BLaER1 treated with 17β-estradiol and CSF1 and Interleukin-3, amounts not matched to agents 10 nM and 100 nM (cell line): ENCODE results near the gene SMURF1.

Experiments used
- H3K27ac ChIP-seq, 11 experiments: shearing (Covaris generic); formaldehyde crosslinking; 2 replicates each; pipeline ENCODE4 v1.8.1; 2022
- H3K27me3 ChIP-seq, 11 experiments: shearing (Covaris generic); formaldehyde crosslinking; 2 replicates each; pipeline ENCODE4 v1.8.1; 2022
- H3K36me3 ChIP-seq, 11 experiments: shearing (Covaris generic); formaldehyde crosslinking; 2 replicates each; pipeline ENCODE4 v1.8.1; 2022
- H3K4me1 ChIP-seq, 10 experiments: shearing (Covaris generic); formaldehyde crosslinking; 2 replicates each; pipeline ENCODE4 v1.8.1; 2022
- H3K4me2 ChIP-seq, 11 experiments: shearing (Covaris generic); formaldehyde crosslinking; 2 replicates each; pipeline ENCODE4 v1.8.1; 2022
- H3K4me3 ChIP-seq, 10 experiments: shearing (Covaris generic); formaldehyde crosslinking; 2 replicates each; pipeline ENCODE4 v1.8.1; 2022
- H3K9ac ChIP-seq, 11 experiments: shearing (Covaris generic); formaldehyde crosslinking; 2 replicates each; pipeline ENCODE4 v1.8.1; 2022
- H3K9me3 ChIP-seq, 11 experiments: shearing (Covaris generic); formaldehyde crosslinking; replicated peaks in 1 of 11; 2 replicates each; pipeline ENCODE4 v1.8.1; 2022
- H4K20me1 ChIP-seq, 11 experiments: shearing (Covaris generic); formaldehyde crosslinking; 2 replicates each; pipeline ENCODE4 v1.8.1; 2022
- Cebpa-rat ChIP-seq, 11 experiments: shearing (Covaris generic); IDR thresholded peaks; 2 replicates each; pipeline ENCODE4 v1.8.1; 2022

The SMURF1 gene

GRCh38 chr7:99128076-99128950, 15.6 kb downstream of the SMURF1 start:
- Histone ChIP-seq H3K9ac (no peak overlapping the region), H3K36me3 (peaks cover 0 to 34% (median 17%) of the 10 kb centered on the region in 11 experiments; a peak in 12 of 22 replicates), H3K4me3 (no peak overlapping the region), H3K9me3 (peaks cover 0 to 23% (median 8%) of the 10 kb centered on the region in 11 experiments; a peak in 8 of 22 replicates), H3K4me2 (no peak overlapping the region; a peak in 2 of 22 replicates), H3K4me1 (peaks cover 19 to 72% (median 49%) of the 10 kb centered on the region in 10 experiments), H3K27ac (peak overlapping the region in 1 of 11 experiments; percentile 14; a peak in 1 of 22 replicates), H4K20me1 (peaks cover 29 to 100% (median 88%) of the 10 kb centered on the region in 11 experiments; a peak in 20 of 22 replicates), H3K27me3 (no peaks in the 10 kb centered on the region)
- TF ChIP-seq Cebpa-rat (IDR thresholded peaks at IDR 0.05): no peak

- no peak overlapping the region for H3K9ac ChIP-seq
- no peak overlapping the region; a peak in 1 of 22 replicates for H3K27ac ChIP-seq
- H3K27me3 ChIP-seq: no peaks in the 10 kb centered on the region
- no peak for TF ChIP-seq Cebpa-rat (IDR thresholded peaks at IDR 0.05)
- H3K9me3 ChIP-seq: peaks cover 0 to 19% (median 4%) of the 10 kb centered on the region in 11 experiments; a peak in 4 of 22 replicates
- H3K4me1 ChIP-seq: peaks cover 21 to 72% (median 51%) of the 10 kb centered on the region in 10 experiments
- H4K20me1 ChIP-seq: peaks cover 25 to 100% (median 83%) of the 10 kb centered on the region in 11 experiments; a peak in 20 of 22 replicates
- no peak overlapping the region for H3K4me3 ChIP-seq
- H3K36me3 ChIP-seq: peaks cover 0 to 27% (median 12%) of the 10 kb centered on the region in 11 experiments; a peak in 10 of 22 replicates
- peak overlapping the region in 1 of 11 experiments; percentile 14; a peak in 2 of 22 replicates for H3K4me2 ChIP-seq
Measured at GRCh38 chr7:99127636-99128035, 16.3 kb downstream of the SMURF1 start.

- Histone ChIP-seq H3K9me3 (peaks cover 0 to 16% (median 3%) of the 10 kb centered on the region in 11 experiments; a peak in 4 of 22 replicates), H4K20me1 (peaks cover 19 to 96% (median 77%) of the 10 kb centered on the region in 11 experiments; a peak in 20 of 22 replicates), H3K4me3 (no peak overlapping the region), H3K4me2 (peak overlapping the region in 6 of 11 experiments; percentile 1 to 50 (median 18); a peak in 7 of 22 replicates), H3K27me3 (no peaks in the 10 kb centered on the region), H3K36me3 (peaks cover 0 to 24% (median 10%) of the 10 kb centered on the region in 11 experiments; a peak in 9 of 22 replicates), H3K9ac (peak overlapping the region in 1 of 11 experiments; percentile 7; a peak in 2 of 22 replicates), H3K4me1 (peaks cover 21 to 75% (median 55%) of the 10 kb centered on the region in 10 experiments), H3K27ac (peak overlapping the region in 8 of 11 experiments; percentile 10 to 47 (median 30); a peak in 8 of 22 replicates)
- no peak for TF ChIP-seq Cebpa-rat (IDR thresholded peaks at IDR 0.05)
Measured at GRCh38 chr7:99126921-99127553, 16.9 kb downstream of the SMURF1 start.

GRCh38 chr7:99125505-99125865, 18.4 kb downstream of the SMURF1 start:
- H3K27me3 ChIP-seq: no peaks in the 10 kb centered on the region
- H3K4me1 ChIP-seq: peaks cover 37 to 89% (median 68%) of the 10 kb centered on the region in 10 experiments
- no peak overlapping the region for H3K9ac ChIP-seq
- no peak for TF ChIP-seq Cebpa-rat (IDR thresholded peaks at IDR 0.05)
- H3K36me3 ChIP-seq: peaks cover 0 to 13% (median 2%) of the 10 kb centered on the region in 11 experiments; a peak in 7 of 22 replicates
- peaks cover 0 to 8% (median 0%) of the 10 kb centered on the region in 11 experiments; a peak in 2 of 22 replicates for H3K9me3 ChIP-seq
- H3K4me2 ChIP-seq: peak overlapping the region in 4 of 11 experiments; percentile 21 to 75 (median 72); a peak in 3 of 22 replicates
- H3K4me3 ChIP-seq: no peak overlapping the region
- peaks cover 10 to 94% (median 73%) of the 10 kb centered on the region in 11 experiments; a peak in 20 of 22 replicates for H4K20me1 ChIP-seq
- peak overlapping the region in 4 of 11 experiments; percentile 1 to 35 (median 32); a peak in 4 of 22 replicates for H3K27ac ChIP-seq

- H3K36me3 ChIP-seq: peaks cover 0 to 16% (median 3%) of the 10 kb centered on the region in 11 experiments; a peak in 12 of 22 replicates
- no peak for TF ChIP-seq Cebpa-rat (IDR thresholded peaks at IDR 0.05)
- H3K27ac ChIP-seq: peak overlapping the region in 7 of 11 experiments; percentile 46 to 95 (median 67); a peak in 13 of 22 replicates
- H3K4me3 ChIP-seq: no peak overlapping the region
- H3K4me2 ChIP-seq: peak overlapping the region; percentile 47 to 93 (median 73); a peak in 20 of 22 replicates
- no peak overlapping the region; a peak in 1 of 22 replicates for H3K9ac ChIP-seq
- H4K20me1 ChIP-seq: peaks cover 10 to 94% (median 67%) of the 10 kb centered on the region in 11 experiments; a peak in 20 of 22 replicates
- no peaks in the 10 kb centered on the region for H3K27me3 ChIP-seq
- peaks cover 42 to 95% (median 73%) of the 10 kb centered on the region in 10 experiments for H3K4me1 ChIP-seq
- peaks cover 0 to 10% (median 0%) of the 10 kb centered on the region in 11 experiments; a peak in 4 of 22 replicates for H3K9me3 ChIP-seq
Measured at GRCh38 chr7:99124751-99125504, 19.0 kb downstream of the SMURF1 start.

- H3K9ac ChIP-seq: peak overlapping the region in 5 of 11 experiments; percentile 13 to 47 (median 28); a peak in 5 of 22 replicates
- no peak for TF ChIP-seq Cebpa-rat (IDR thresholded peaks at IDR 0.05)
- H3K4me2 ChIP-seq: peak overlapping the region; percentile 47 to 93 (median 73)
- H3K27me3 ChIP-seq: no peaks in the 10 kb centered on the region
- peaks cover 0 to 15% (median under 1%) of the 10 kb centered on the region in 11 experiments; a peak in 7 of 22 replicates for H3K9me3 ChIP-seq
- H4K20me1 ChIP-seq: peaks cover 4 to 94% (median 60%) of the 10 kb centered on the region in 11 experiments; a peak in 20 of 22 replicates
- peaks cover 44 to 97% (median 78%) of the 10 kb centered on the region in 10 experiments for H3K4me1 ChIP-seq
- H3K27ac ChIP-seq: peak overlapping the region in 10 of 11 experiments; percentile 20 to 95 (median 53); a peak in 17 of 22 replicates
- no peak overlapping the region for H3K4me3 ChIP-seq
- H3K36me3 ChIP-seq: peaks cover 0 to 20% (median 9%) of the 10 kb centered on the region in 11 experiments; a peak in 14 of 22 replicates
Measured at GRCh38 chr7:99124236-99124635, 19.7 kb downstream of the SMURF1 start.

GRCh38 chr7:99123571-99124033, 20.3 kb downstream of the SMURF1 start:
- Histone ChIP-seq H4K20me1 (peaks cover 4 to 94% (median 56%) of the 10 kb centered on the region in 11 experiments; a peak in 19 of 22 replicates), H3K4me3 (peak overlapping the region in 1 of 10 experiments; percentile 15; a peak in 1 of 20 replicates), H3K36me3 (peaks cover 0 to 26% (median 15%) of the 10 kb centered on the region in 11 experiments; a peak in 14 of 22 replicates), H3K9me3 (peaks cover 0 to 21% (median 7%) of the 10 kb centered on the region in 11 experiments; a peak in 11 of 22 replicates), H3K27ac (peak overlapping the region in 10 of 11 experiments; percentile 20 to 95 (median 53); a peak in 19 of 22 replicates), H3K4me2 (peak overlapping the region; percentile 47 to 93 (median 73)), H3K9ac (peak overlapping the region in 7 of 11 experiments; percentile 11 to 47 (median 24); a peak in 9 of 22 replicates), H3K4me1 (peaks cover 44 to 99% (median 84%) of the 10 kb centered on the region in 10 experiments), H3K27me3 (no peaks in the 10 kb centered on the region)
- TF ChIP-seq Cebpa-rat (IDR thresholded peaks at IDR 0.05): 0 out of 22 replicates have a peak, but pooled peaks of 1 of the 11 experiments have one; percentile 16
